Measurements from ENCODE around the gene ANP32E.

Gene ANP32E

GRCh38 chr1:150171801-150172200 lies 64.1 kb downstream of the ANP32E start:
- no peak for DNase-seq

DNA sequence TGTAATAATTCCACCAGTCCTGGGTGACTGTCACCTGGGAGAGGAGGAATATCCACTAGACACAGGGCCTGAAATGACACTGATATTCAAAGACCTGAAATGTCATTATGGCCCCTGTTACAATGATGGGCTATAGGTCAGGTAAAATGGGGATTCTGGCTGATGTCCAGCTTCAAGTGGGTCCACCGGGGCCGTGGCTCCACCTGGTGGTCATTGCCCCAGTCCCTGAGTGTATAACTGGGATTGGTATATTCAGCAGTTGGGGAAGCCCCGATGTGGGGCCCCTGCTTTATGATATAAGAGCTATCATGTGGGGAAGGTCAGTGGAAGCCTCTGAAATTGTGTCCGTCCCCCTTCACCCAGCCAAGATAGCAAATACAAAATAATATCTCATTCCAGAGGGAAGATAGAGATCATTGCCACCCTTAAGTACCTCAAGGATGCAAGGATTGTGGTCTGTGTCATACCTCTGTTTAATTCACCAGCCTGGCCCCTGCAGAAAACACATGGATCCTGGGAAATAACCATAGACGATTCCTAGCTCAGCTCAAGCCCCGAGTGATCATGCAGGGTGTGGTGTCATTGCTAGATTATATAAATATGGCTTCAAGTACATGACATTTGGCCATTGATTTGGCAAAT lies 66.8 kb downstream of the ANP32E start:
- DNase-seq = peak in 23 of 56 donors; percentile 10 to 64 (median 26)
